ENCODE results near the gene MAPK9.

The MAPK9 gene

DNA sequence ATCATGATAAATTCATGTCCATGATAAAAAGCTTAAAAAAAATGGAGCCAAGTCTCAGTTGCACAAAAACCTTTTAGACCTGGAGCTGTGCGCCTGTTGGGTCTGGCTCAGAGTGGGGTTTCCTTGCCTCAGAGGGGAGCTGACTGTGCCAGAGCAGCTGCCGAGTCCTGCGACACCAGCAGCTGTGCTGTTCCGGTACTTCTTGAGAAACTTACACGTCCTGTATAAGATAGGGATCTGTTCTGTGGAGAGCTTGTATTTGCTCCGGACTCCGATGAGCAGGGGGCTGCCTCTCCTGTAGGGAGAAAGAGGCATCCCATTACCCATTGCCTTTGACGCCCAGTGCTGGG is 32.7 kb upstream of the MAPK9 start:
- H3K4me3 ChIP-seq (ENCODE audit: low read depth, low read length) = no peak overlapping the region
- no peak for TF ChIP-seq CTCF (IDR thresholded peaks at IDR 0.05; ENCODE audit: low read depth, low read length)

DNA sequence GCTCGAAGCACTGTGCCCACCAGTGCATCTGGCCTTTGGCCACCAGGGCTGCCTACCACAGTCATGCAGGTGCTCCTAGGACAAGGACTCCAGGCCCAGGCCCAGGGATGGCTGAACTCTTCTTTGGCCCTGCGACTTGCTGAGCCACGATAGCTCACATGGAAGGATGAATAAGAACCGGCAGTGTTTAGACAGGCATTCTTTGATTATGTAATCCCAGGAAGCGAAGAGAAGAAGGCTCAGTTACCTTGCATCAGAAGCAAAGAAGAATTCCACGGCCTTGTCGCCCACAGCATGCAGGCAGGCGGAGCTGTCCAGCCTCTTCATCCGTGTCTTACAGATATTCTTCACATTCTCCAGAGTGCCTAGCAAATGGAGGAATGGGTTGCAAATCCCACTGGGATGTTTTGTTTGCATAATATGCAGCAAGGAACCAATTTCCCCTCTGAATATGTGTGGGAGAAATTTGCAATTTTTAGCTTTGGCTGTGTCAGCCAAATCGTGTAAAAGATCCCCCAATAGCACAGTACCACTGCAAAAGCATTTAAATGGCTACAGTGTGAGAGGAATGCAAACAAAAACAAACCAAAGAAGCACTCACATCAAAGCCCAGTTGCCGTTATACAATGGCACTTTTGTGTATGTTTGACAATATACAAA is 32.2 kb upstream of the MAPK9 start:
- no peak for TF ChIP-seq CTCF (IDR thresholded peaks at IDR 0.05; ENCODE audit: low read depth, low read length)
- H3K4me3 ChIP-seq (ENCODE audit: low read depth, low read length) = no peak overlapping the region

- no peak for TF ChIP-seq CTCF (IDR thresholded peaks at IDR 0.05; ENCODE audit: low read depth, low read length)
These were observed 31.3 kb upstream of the MAPK9 start for GRCh38 chr5:180323160-180323559.

DNA sequence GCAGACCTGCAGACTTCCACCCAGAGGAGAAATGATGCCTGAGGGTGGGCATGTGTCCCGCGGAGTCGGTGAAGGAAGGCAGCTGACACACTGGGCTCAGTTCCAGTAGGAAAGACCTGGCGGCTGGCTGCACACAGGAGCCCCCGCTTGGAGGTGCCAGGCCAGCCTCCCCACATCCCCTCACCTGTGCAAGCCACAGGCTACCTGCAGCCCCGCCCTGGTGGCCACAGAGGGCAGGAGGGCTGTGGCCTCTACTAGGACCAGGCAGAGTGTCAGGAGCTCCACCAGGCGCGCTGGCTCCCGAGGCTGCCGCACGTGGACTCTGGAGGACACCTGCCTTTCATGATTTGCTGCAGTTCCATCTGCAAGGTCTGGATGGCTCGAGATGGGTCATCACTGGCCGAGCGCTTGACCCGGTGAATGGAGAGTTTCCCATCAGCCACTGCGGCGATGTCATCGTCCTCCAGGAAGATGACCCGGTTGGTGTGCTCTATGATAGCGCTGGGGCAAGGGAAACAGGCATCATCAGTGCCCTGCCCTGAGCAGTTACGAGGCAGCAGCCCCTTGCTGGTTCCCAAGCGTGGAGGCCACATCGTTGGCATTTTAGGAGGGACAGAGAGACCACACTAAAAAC is 26.7 kb upstream of the MAPK9 start:
- no peak overlapping the region for H3K4me3 ChIP-seq (ENCODE audit: low read depth, low read length)
- TF ChIP-seq CTCF (IDR thresholded peaks at IDR 0.05; ENCODE audit: low read depth, low read length) = no peak

More at GRCh38 chr5:180323160-180323559, 31.3 kb upstream of the MAPK9 start:
- no peak overlapping the region for H3K4me3 ChIP-seq (ENCODE audit: low read depth, low read length)

GRCh38 chr5:180316586-180316985 is 24.7 kb upstream of the MAPK9 start:
- no peak for TF ChIP-seq CTCF (IDR thresholded peaks at IDR 0.05; ENCODE audit: low read depth, low read length)

DNA sequence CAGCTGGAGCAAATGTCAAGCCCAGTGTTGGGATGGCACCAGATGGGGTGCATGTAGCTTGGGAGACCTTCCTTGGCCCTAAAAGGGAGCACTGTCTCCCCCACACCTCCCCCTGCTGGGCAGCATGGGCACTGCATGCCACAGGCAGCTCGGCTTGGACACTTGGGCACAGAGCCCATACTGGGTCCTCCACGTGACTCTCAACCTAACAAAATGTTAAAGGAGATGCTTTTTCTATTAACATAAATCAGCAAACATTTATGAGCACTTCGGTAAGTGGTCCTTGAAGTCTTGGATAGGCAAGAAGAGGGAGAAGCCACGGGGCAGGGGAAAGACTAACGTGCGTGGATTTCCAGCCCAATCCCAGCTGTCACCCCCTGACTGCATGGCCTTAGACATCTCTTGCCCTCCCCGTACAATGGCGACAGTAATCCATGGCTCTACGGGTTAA is 23.9 kb upstream of the MAPK9 start:
- no peak overlapping the region for H3K4me3 ChIP-seq (ENCODE audit: low read depth, low read length)
- peak; percentile 99 for TF ChIP-seq CTCF (IDR thresholded peaks at IDR 0.05; ENCODE audit: low read depth, low read length)

More at GRCh38 chr5:180316586-180316985, 24.7 kb upstream of the MAPK9 start:
- no peak overlapping the region for H3K4me3 ChIP-seq (ENCODE audit: low read depth, low read length)

- no peak for TF ChIP-seq CTCF (IDR thresholded peaks at IDR 0.05; ENCODE audit: low read depth, low read length)
- H3K4me3 ChIP-seq (ENCODE audit: low read depth, low read length) = no peak overlapping the region
These were observed 22.0 kb upstream of the MAPK9 start for GRCh38 chr5:180313677-180314505.

Measured in WI38 (cell line).